ENCODE measurements around the gene JARID2. TPM values are rescaled to one million over a fixed set of nuclear protein-coding genes. Genes with fewer than 3 reads are reported as not detected.

Gene JARID2
- total and polyA plus RNA-seq, 2 of the 4 experiments (the other 2 are of a cell fraction), result 9.6 to 12.9 TPM

- peak; percentile 91 for TF ChIP-seq CTCF (conservative IDR thresholded peaks at IDR 0.05; ENCODE audit: low read depth, low read length)
Measured at GRCh38 chr6:15491255-15491985, 245.6 kb downstream of the JARID2 start (continued).

GRCh38 chr6:15491986-15492269 is 246.1 kb downstream of the JARID2 start:
- dilution Hi-C loops (cut with HindIII; ENCODE audit: low sequenced_read_pairs, unreplicated experiment) (no loop called here), in situ Hi-C loops (cut with MboI; ENCODE audit: low sequenced_read_pairs) (no loop called here), intact Hi-C loops (cut with micrococcal nuclease) (loop anchor here (1.0 to 10.0 kb wide), 7 partner anchors 49 to 1367 kb away; partner anchors contain the start of gene JARID2)
- Histone ChIP-seq H2BK15ac (ENCODE audit: low read depth, low read length) (no peak overlapping the region), H3K4ac (ENCODE audit: low read depth, low read length) (no peak overlapping the region), H3K9ac (ENCODE audit: low read depth, low read length) (no peak overlapping the region), H3K36me3 (ENCODE audit: control insufficient read depth, insufficient read depth, low read length) (peaks cover 37% of the 10 kb centered on the region), H4K91ac (ENCODE audit: insufficient read depth, low read depth, low read length) (no peak overlapping the region), H3K27ac (ENCODE audit: insufficient read depth, low read length) (no peak overlapping the region), H3K4me3 (ENCODE audit: insufficient read depth, low read depth, low read length) (no peak overlapping the region), H2AK5ac (ENCODE audit: low read depth, low read length) (0 out of 2 replicates have a peak overlapping the region, but pooled peaks have one; percentile 7), H3K4me1 (ENCODE audit: control insufficient read depth, insufficient read depth, low read length) (peaks cover 13% of the 10 kb centered on the region), H2AK9ac (replicated peaks; ENCODE audit: low read depth, low read length, poor library complexity) (no peak overlapping the region), H3K9me1 (ENCODE audit: insufficient read depth, low read length) (peaks cover 10% of the 10 kb centered on the region), H2AFZ (replicated peaks; ENCODE audit: low read length, poor library complexity) (no peak overlapping the region), H3K4me2 (ENCODE audit: low read depth, low read length) (no peak overlapping the region), H4K8ac (ENCODE audit: low read depth in 2 of 2, low read length in 2 of 2) (no peak overlapping the region), H2BK20ac (ENCODE audit: low read depth, low read length) (no peak overlapping the region), H3K9me3 (ENCODE audit: control insufficient read depth, insufficient read depth, low read length) (no peaks in the 10 kb centered on the region), H3K27me3 (ENCODE audit: control insufficient read depth, insufficient read depth, low read length) (no peaks in the 10 kb centered on the region), H3K14ac (replicated peaks; ENCODE audit: low read depth, low read length) (no peak overlapping the region), H4K20me1 (ENCODE audit: insufficient read depth, low read length) (peaks cover 46% of the 10 kb centered on the region), H3K56ac (ENCODE audit: extremely low read depth, insufficient read depth, low read length) (no peak overlapping the region), H2BK5ac (ENCODE audit: low read depth, low read length, poor library complexity, severe bottlenecking) (no peak overlapping the region), H4K5ac (ENCODE audit: low read depth, low read length) (no peak overlapping the region), H3K79me1 (ENCODE audit: low read depth in 1 of 2, low read length in 2 of 2) (peaks cover 20 to 56% of the 10 kb centered on the region in 2 experiments), H3K23ac (ENCODE audit: low read depth, low read length) (no peak overlapping the region), H3K18ac (ENCODE audit: low read depth, low read length) (no peak overlapping the region), H2BK120ac (ENCODE audit: low read depth, low read length) (no peak overlapping the region)
- TF ChIP-seq MAFK (IDR thresholded peaks at IDR 0.05; ENCODE audit: low read depth, low read length), result no peak
- no peak for TF ChIP-seq CEBPB (IDR thresholded peaks at IDR 0.05; ENCODE audit: low read depth, low read length)
- TF ChIP-seq SMC3 (IDR thresholded peaks at IDR 0.05; ENCODE audit: low read depth, low read length), result no peak
- no peak for TF ChIP-seq POLR2A (IDR thresholded peaks at IDR 0.05; ENCODE audit: low read depth, low read length)
- no peak for TF ChIP-seq BHLHE40 (IDR thresholded peaks at IDR 0.05; ENCODE audit: low read depth, low read length)
- TF ChIP-seq MAZ (IDR thresholded peaks at IDR 0.05; ENCODE audit: borderline replicate concordance, low read depth, low read length), result no peak
- no peak for TF ChIP-seq RCOR1 (IDR thresholded peaks at IDR 0.05; ENCODE audit: insufficient replicate concordance, low read length)
- no peak for TF ChIP-seq CHD1 (IDR thresholded peaks at IDR 0.05; ENCODE audit: low read depth, low read length)
- no peak for TF ChIP-seq CTCF (conservative IDR thresholded peaks at IDR 0.05; ENCODE audit: low read depth, low read length)
- ChIA-PET CTCF (no interaction called here), POLR2A (ENCODE audit: unreplicated experiment) (no interaction called here)
- BruUV-seq (replicated peaks), result no TSS peak
- WGBS, 2 experiments (ENCODE audit: extremely low coverage in 2 of 2, insufficient read length in 1 of 2), result 100% methylated on average over 1 of the region's 5 CpGs; no CpG with 5 or more reads in 1 of the 2 experiments
- ATAC-seq (ENCODE audit: low read depth) (no peak), DNase-seq (no peak)
